ENCODE measurements around the gene OPN1SW.

OPN1SW gene

DNA sequence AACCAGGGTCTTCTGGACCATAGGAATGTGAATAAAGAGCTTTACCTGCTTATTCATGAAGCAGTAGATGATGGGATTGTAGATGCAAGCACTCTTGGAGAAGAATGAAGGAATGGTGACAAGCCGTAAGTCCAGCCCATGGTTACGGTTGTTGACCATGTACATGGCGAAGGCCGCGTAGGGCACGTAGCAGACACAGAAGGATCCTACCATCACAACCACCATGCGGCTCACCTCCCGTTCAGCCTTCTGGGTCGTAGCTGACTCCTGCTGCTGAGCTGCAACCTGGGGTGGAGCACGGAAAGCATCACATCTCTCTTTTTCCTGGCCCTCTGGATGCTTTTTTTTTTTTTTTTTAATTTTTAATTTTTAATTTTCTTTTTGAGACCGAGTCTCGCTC, 2.0 kb downstream of the OPN1SW start:
- no peak for TF ChIP-seq CTCF (IDR thresholded peaks at IDR 0.05; ENCODE audit: control insufficient read depth, insufficient read depth, low read depth, low read length, missing control alignments)
- no peak overlapping the region for H3K4me3 ChIP-seq (ENCODE audit: control insufficient read depth, low read depth, low read length)
- no peak for DNase-seq (ENCODE audit: low read depth)

DNA sequence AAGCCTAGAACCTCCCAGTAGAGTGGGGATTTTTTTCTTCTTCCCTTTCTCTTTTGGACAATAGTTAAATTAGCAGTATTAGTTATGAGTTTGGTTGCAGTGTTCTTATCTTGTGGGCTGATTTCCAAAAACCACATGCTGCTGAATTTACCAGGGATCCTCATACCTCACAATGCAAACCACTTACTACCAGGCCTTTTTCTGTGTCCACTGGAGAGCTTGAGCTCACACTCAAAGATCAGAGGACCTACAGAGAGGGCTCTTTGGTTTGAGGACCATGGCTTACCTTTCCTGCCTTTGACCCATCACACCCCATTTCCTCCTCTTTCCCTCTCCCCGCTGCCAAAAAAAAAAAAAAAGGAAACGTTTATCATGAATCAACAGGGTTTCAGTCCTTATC, 5.4 kb downstream of the OPN1SW start:
- no peak overlapping the region for H3K4me3 ChIP-seq (ENCODE audit: control insufficient read depth, low read depth, low read length)
- TF ChIP-seq CTCF (IDR thresholded peaks at IDR 0.05; ENCODE audit: control insufficient read depth, insufficient read depth, low read depth, low read length, missing control alignments): no peak
- peak; percentile 10 for DNase-seq (ENCODE audit: low read depth)

DNA sequence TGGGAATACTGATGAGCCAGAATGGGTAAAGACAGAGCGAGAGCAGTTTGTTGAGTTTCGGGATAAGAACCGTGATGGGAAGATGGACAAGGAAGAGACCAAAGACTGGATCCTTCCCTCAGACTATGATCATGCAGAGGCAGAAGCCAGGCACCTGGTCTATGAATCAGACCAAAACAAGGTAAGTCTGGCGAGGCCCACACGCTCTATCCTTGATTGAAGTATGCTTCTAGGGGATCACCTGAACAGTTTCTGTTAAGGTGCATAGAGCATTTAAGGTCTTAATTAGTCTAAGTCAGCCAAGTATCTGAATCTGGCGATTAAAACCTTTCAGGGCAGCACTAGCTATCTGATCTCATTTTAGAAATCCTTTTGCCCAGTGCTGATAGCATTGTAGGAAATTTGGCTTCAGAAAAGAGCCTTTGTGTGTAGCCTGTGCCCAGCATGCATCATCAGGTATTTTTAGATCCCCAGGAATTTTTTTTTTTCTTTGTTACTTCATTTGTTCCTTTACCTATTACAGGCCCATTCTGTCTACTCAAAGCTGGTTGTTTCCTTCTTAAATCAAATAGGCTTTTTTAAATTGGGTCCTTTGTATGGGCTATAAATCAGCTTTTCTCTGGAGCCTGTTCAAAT, 8.0 kb downstream of the OPN1SW start:
- TF ChIP-seq CTCF (IDR thresholded peaks at IDR 0.05; ENCODE audit: control insufficient read depth, insufficient read depth, low read depth, low read length, missing control alignments): no peak
- no peak overlapping the region for H3K4me3 ChIP-seq (ENCODE audit: control insufficient read depth, low read depth, low read length)
- no peak for DNase-seq (ENCODE audit: low read depth)

GRCh38 chr7:128763541-128763940, 12.1 kb downstream of the OPN1SW start:
- no peak overlapping the region for H3K4me3 ChIP-seq (ENCODE audit: control insufficient read depth, low read depth, low read length)
- TF ChIP-seq CTCF (IDR thresholded peaks at IDR 0.05; ENCODE audit: control insufficient read depth, insufficient read depth, low read depth, low read length, missing control alignments): no peak

DNA sequence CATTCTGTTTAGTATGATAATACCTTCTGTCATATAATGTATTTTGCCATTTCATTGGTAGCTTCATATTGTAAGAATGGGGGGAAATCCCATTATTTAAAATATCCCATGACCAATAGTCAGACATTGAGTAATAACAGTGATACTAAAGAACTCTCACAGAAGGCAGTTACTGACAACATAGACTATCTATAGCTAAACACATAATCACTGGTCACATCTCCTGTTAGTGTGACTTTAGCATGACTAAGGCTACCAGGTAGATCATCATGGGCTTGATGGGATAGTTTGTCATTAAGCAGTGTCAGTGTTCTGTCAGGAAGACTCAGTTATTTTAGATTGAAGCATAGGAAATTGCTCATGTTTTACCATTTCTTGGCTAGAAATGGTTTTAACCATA, 16.4 kb downstream of the OPN1SW start:
- no peak for TF ChIP-seq CTCF (IDR thresholded peaks at IDR 0.05; ENCODE audit: control insufficient read depth, insufficient read depth, low read depth, low read length, missing control alignments)
- DNase-seq (ENCODE audit: low read depth): no peak

More at GRCh38 chr7:128763541-128763940, 12.1 kb downstream of the OPN1SW start:
- DNase-seq (ENCODE audit: low read depth): no peak

GRCh38 chr7:128758553-128758952, 17.0 kb downstream of the OPN1SW start:
- TF ChIP-seq CTCF (IDR thresholded peaks at IDR 0.05; ENCODE audit: control insufficient read depth, insufficient read depth, low read depth, low read length, missing control alignments): no peak
- DNase-seq (ENCODE audit: low read depth): no peak
- no peak overlapping the region for H3K4me3 ChIP-seq (ENCODE audit: control insufficient read depth, low read depth, low read length)

More for the DNA sequence above, 16.4 kb downstream of the OPN1SW start:
- H3K4me3 ChIP-seq (ENCODE audit: control insufficient read depth, low read depth, low read length): no peak overlapping the region
